HG03565 (cell line): Measurements from ENCODE around the gene RFXANK.
"Not testable (repeated sequence)": the region's sequence is repeated elsewhere in the genome, so short reads cannot be mapped to it uniquely, and the experiment has no call there.

Experiments
- ATAC-seq: cut with Tn5 transposase; IDR thresholded peaks from one replicate; pipeline ENCODE4 v1.9.1; 2021; ENCODE audit warnings: mild to moderate bottlenecking, moderate library complexity; ENCODE audit not compliant: unreplicated experiment

Gene RFXANK, protein sequence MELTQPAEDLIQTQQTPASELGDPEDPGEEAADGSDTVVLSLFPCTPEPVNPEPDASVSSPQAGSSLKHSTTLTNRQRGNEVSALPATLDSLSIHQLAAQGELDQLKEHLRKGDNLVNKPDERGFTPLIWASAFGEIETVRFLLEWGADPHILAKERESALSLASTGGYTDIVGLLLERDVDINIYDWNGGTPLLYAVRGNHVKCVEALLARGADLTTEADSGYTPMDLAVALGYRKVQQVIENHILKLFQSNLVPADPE

DNA sequence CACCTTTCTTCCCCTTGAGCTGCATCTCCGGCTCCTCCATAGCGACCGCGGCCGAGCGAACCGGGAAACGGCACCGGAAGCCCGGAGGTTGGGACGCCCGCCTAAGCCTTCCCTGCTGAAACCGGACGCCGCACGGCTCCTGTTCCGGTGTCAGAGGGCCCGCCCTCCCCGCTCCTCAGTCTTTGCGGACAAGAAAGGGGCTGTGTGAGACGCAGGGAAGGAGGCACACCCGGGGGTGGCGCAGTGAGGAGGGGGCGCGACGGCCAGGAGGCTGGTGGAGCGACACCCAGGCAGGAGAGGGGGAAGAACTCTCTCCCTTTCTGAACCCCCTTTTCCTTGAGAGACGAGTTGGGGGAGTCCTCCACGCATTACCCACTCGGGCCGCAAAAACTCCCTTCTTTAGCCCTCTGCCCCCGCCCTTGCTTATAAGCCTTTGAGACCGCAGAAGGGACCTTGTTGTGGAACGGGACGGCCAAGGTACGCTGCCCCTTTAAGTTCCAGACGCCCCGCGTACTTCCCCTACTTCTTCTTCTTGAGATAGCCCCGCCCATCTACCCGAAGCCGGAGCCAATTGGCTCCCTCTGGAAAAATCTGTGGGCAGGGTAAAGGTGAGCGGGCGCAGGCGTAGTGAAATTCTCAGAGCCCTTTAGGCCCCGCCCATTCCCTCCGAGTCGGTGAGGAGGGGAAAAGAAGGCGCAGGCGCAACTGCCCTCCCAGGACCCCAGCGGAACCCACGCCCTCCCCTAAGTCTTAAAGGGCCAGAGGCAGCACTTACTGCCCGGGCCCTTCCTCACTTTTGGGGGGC, at the start of gene RFXANK, which contains the start of gene BORCS8:
Gene RFXANK, plus strand, starts transcription at position 181 of the 805 bp plus-strand sequence. CDS start 1,689 bp downstream, outside the sequence.
Gene BORCS8, minus strand, starts transcription at position 75 of the 805 bp plus-strand sequence. Its CDS starts 35 bp downstream, at position 40.
- ATAC-seq, result peak; percentile 85

DNA sequence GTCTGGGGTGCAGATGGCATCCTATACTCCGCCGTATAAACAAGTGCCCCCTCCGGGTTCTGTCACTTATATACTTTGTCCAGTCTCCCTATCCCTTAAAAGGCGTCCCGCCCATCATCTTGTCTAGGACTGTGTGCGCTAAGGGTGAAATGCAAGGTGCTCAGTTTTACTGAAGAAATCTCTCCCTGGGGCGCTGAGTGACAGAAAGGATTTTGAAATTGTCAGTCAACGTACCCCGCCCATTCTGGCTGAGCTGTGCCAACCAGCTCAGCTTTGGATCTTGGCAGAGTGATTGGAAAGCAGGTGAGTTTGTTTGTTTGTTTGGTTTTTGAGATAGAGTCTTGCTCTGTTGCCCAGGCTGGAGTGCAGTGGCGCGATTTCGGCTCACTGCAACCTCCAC, 49.7 kb upstream of the RFXANK start:
- ATAC-seq, result no peak

DNA sequence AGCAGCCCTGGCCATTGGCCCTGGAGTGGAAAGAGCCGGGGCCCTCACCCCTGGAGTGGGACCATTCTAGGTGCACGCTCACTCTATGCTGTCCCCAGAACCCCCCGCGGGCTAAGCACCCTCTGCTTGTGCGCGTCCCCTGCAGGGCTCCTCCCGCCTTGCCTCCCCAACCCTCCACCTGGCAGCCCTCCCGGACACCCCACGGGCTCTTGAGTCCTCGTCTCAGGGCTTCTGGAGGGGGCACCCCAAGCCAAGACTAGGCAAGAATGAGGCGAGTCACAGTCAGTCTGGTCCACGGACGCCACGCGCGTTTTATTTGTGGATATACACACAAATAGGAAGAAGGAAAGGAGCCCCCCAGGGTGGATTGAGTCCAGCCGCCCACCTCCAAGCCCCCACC, 46.8 kb upstream of the RFXANK start:
- no peak for ATAC-seq

DNA sequence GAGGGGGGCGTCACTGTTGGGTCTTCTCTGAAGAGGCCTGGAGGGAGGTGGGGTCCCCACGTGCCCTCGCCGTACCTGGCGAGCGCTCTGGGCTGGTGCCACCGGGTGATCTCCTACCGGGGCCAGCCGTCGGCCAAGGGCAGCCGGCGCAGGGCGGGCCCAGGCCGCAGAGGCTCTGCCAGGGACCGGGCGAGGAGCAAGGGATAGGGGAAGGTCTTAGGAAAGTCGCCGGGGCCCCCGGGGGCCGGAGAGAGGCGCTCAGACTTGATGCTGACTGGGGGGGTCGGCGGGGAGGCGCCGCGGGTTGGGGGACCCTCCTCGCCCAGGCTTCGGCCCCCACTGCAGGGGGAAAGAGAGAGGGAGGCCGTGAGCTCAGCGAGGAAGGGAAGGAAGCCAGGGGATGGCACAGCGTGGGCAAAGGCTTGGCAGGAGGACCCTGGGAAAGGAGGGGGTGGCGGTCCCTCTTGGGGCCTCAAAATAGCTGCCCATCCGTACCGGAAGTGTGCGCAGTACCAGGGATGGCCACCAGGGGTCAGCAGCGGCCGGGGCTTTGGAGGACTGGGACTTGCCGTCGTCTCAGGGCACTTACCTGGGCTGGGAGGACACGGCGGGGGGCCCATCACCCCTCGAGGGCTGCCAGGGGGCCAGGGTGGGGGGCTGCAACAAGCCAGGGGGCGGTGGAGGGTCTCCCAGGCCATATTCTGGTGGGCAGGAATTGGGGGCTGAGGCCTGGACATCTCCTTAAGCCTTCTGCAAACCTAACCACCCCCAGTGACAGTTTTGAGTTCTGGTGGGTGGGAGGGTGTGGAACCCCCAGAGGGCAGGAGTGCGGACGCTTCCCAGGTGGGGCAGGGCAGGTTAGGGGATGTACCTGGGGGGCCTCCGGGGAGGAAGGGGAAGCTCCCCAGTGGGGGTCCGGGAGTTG, 46.1 kb upstream of the RFXANK start:
- ATAC-seq, result no peak

DNA sequence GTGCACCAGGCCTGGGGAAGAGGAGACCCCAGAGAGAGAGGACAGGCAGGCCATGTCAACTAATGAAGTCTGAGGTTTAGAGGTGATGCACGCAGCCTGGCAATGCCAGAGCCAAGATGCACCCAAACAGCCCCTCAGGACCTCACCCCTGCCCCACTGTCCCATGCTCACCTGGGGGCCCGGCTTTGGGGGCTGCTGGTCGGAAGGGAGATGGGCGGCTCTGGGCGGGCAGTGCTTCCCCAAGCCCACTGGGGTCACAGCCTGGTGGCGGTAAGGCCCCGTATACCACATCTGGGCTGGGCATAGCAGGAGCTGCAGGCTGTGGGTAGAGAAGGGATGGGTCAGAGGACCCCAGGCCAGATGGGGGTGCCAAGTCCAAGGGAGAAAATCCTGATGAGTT, 45.2 kb upstream of the RFXANK start:
- no peak for ATAC-seq

DNA sequence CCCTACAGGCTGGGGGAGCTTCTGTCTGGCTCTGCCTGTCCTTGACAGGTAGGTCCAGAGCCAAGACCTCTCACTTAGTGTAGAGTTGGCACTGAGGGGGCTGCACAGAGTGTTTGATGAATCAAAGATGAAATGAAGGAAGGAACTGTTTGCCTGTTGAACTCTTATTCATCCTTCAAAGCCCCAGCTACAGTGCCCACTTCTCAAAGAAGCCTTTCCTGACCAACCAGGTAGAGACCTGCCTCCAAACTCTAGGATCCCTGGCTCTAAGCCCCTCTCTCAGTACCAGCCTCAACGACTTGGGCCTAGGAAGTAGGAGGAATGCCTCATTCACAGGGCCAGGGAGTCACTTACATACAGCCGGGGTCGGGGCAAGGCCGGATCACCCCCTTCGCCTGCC, 44.7 kb upstream of the RFXANK start:
- ATAC-seq, result no peak

DNA sequence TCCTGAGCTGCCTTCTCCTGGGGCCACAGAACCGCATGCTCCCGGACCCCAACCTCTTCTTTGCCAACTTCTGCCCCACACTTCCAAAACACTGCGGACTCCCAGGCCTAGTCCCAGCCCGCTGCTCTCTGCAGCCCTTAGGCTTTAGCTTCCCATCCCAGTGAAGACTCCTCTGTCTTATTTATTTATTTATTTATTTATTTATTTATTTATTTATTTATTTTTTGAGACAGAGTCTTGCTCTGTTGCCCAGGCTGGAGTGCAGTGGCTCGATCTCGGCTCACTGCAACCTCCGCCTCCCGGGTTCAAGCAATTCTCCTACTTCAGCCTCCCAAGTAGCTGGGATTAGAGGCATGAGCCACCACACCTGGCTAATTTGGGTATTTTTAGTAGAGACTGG, 43.6 kb upstream of the RFXANK start:
- ATAC-seq, result not testable (repeated sequence)

DNA sequence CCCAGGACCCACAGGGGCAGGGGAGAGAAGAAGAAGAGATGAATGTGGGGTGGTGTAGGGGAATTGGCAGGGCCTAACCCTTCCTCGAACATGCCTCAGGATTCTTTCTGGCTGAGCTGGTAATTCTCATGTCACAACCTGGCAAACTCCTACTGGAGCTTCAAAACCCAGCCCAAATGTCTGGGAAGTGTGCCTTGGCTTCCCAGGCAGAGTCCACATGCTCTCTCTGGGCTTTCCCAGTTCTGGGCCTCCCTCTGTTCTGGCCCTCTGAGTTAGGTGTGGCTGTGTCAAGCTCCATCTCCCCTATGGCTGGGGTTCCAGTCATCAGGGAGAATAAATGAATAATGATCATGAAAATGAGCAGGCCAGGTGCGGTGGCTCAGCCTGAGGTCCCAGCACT, 42.6 kb upstream of the RFXANK start:
- no peak for ATAC-seq

DNA sequence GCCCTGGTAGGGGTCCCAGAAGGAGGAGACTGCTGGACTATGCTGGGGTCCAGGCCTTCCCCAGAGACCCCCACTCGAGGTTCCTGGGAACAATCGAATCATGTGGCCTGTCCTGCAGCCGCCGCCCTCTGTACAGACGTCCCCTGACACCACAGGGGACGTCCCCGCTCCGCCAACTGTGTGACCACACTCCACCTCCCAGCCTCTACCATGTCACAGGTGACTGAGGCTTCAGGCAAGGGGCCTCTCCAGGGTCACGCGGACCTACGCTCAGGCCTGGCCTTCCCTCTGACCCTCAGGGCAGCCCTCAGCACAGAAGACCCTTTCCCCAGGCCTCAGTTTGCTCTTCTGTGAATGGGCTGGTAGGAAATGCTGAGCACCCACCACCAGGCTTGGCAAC, 40.6 kb upstream of the RFXANK start:
- ATAC-seq, result no peak

DNA sequence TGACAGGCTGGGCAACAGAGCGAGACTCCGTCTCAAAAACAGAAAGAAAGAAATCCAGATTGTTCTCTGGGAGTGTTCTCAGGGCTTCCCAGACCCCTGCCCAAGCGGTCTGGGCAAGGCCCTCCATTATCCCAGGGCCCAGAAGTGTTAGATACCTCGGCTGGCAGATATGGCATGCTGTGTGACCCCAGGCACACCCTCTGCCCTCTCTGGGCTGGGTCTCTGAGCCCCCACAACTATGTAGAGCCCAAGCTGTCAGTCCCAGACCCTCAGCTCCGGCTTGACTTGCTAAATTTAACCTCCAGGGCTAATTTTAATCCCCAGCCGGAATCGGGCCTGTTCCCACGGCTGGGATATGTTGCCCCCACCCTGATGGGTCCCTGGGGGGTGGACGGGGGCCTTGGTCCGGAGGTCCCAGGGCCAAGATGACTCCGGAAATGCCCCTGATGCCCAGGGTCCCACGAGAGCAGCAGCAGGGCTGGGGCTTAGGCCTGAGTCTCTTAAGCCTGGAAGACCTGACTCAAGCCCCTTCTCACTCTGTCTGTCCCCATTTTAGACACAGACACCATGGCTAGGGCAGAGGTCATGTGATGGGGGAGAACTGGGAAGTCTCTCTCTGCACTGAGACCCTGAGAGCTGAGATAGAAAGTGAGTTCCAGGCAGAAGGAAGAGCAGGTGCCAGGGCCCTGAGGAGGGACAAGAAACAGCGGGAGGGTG, 39.2 kb upstream of the RFXANK start:
- no peak for ATAC-seq

DNA sequence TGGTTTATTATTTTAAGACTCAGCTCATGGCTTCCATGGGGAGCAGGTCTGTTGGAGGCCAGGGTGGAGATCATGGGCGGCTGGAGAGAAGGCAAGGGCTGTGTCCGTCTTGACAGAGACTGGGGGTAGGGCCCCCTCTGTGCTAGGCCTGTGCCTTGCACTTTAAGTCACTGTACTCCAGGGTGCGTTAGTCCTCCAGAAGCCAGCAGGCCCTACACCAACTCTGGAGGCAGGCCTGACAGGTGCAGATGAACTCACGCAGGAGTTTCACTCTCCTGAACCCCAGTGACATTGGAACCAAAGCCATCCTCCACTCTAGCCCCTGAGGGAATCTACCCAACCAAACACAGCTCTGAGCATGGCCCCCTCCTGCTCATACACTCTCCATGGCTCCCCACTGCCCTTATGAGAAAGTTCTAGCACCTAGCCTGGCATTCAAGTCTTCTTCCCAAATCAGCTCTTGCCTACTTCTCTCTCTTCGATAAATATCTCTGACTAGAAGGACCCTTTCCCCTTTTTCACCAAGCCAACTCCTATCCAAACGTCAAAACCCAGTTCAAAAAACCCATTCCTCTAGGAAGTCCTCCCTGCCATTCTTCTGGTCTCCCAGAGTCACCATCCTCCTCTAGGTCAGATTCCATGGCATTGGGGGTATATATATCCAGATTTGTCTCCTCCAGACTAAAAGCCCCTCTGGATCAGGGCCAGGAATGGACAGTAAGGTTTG, 37.1 kb upstream of the RFXANK start:
- no peak for ATAC-seq

DNA sequence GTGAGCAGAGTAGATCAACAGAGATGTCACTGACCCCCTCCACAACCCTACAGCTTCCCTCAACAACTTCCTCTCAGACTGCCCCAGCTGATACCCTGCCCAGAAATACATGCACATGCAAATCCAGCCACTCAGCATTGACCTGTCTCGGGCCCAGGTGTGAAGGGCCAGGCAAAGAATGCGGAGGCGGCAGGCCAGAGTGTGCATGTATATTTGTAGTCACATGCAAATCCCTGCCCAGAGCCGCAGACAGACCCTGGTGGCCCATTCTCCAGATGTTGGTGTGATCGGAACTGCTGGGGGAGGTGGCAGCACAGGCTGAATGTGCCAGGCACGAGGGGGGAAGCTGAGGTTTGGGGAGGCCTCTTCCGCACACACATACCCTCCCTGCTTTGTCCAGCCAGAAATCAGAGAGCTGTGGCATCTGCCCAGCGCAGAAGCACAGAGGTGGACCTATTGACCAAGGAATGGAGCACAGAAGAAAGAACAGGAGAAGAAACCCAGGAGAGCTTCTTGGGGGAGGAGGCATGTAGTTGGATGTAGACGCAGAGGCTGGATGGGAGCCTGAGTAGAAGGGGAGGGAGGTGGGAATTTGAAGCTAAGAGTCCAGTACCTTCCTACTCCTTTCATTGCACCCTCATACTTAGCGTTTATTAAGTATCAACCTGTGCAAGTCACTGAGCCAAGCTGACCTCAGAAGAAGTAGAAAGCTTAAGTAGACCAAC, 36.4 kb upstream of the RFXANK start:
- ATAC-seq, result peak; percentile 41

DNA sequence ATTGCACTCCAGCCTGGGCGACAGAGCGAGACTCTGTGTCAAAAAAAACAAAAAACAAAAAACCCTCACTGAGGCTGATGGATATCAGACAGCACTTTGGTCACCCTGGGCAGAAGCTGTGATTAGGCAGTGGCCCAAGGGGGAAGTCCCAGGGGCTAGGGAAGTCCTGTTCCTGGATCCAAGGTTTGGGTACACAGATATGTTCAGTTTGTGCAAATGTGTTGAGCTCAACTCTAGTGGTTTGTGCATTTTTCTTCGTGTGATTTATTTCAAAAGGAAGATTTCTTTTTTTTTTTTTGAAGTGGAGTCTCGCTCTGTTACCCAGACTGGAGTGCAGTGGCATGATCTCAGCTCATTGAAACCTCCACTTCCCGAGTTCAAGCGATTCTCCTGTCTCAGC, 34.2 kb upstream of the RFXANK start:
- no peak for ATAC-seq

DNA sequence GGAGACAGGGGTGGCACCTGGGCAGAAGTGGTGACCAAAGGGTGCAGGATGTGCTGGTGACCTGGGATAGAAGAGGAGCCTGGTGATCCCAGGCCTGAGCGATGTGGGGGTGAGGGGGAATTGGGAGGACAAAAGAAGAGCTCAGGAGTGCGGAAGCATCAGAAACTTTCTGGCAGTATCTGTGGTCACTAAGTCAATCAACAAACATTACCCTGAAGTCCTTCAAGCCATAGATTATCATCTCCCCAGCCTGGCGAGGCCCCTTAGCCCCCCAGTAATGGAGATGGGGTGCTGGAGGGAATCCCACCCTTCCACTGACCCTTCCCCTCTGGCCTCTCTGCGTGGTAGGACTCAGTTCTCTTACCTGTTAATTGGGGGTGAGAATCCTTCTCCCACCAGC, 32.5 kb upstream of the RFXANK start:
- ATAC-seq, result no peak

DNA sequence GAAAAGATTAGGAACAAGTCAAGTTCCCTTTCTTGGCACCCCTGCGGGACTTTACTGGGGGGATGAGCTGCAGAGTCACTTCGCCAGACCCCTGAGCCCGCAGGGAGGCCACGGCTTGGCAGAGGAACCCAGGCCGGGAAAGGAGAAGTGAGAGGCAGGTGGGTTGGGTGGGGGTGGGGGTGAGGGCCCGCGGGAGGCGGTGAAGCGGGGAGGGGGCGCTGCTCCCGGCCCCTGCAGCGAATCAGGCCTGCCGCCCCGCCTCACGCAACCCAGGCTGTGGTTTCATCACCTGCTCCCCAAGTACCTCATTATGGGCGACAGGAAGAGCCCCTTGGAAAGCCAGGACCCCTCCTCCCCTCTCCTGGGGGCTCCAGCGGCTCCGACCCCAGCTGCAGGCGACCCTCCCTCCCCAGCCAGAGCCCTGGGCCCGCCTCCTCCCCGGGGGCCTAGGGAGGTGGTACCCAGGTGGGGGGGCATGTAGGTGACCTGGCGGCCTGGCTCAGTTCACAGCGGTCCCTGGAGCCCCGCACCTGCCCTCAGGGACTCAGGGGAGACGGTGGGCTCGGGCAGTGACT, 31.5 kb upstream of the RFXANK start:
- no peak for ATAC-seq

DNA sequence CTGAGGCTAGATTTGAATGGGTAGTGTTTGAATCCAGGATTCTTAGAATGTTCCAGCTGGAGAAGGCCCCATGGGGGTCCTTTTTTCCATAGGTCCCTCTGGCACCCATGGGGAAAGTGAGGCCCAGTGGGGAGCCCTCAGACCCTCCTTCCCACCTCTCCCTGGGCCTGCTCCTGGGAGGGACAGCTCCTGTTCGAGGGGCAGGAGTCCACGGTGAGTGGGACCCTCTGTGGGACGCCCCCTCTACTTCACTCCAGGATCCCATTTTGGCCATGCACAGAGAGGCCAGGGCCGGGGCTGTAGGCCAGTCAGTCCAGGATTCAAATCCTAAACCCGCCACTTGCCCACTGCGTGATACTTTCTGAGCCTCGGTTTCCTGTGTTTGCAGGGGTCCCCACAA, 29.6 kb upstream of the RFXANK start:
- ATAC-seq, result no peak

DNA sequence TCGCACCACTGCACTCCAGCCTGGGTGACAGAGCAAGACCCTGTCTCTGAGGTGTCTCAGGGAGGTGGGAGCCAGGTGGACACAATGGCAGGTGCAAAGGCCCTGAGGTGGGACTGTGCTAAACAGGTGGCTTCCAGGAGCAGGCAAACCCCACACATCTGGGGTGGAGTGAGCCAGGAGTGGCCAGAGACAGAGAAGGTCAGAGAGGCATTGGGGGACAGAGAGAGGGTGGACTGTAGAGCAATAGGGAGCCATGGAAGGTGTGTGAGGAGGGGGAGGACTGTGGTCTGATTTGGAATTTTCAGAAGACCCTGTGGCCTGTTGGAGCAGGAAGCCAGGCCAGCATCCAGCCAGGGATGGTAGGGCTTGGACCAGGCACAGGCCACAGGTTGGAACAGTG, 26.7 kb upstream of the RFXANK start:
- no peak for ATAC-seq

DNA sequence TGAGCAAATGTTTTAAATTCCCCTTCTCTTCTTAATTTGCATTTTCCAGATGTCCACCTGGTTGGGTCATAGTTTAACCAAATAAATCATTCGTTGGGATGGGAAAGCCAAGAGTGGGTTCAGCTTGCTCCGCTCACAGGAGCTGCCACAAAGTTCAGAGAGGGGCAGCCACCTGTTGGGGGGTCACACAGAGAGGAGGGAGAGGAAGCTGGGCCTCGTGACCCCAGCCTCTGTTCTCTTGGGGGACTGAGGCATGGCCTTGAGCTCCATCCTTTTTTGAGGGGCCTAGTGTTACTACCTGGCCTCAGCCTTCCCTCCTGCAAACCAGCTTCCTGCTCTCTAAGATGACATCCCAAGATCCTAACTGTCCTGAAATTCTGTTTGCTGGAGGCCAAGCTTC, 24.4 kb upstream of the RFXANK start:
- ATAC-seq, result no peak
